GM20000 (cell line): ENCODE data around the gene ARHGEF16.

Source experiments
- DNase-seq: peaks from one replicate; pipeline ENCODE4 v3.0.0; 2012; ENCODE audit warnings: low spot score
- TF ChIP-seq, protein P1 (sequence below): IDR thresholded peaks from 2 replicates; pipeline ENCODE4 v1.5.1; 2012; ENCODE audit warnings: mild to moderate bottlenecking, control low read depth; ENCODE audit errors: extremely low read depth, missing control alignments

ARHGEF16 gene

DNA sequence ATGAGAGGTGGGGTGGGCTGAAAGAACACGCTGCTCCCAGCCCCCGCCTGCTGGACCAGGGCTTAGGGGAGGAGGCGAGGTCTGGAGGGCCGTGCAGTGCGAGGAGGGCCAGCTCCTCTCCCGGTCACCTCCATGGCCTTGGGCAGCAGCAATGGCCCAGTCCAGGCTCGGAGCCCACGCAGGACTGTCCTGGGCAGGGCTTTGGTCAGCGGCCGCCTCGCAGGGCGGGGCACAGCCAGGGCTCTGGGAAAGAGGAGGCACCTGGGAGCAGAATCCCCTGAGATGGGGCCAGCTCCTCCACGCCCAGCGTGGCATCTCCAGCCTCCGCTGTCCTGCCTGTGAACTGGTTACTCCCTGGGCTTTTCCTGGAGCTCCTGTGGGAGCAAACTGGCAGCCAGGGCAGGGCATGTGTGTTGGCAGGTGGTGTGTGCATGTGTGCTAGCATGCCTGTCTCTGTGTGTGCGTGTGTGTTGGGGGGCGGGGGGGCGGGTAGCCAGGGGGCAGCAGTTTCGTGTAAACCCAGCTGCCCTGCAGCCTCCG, 27.4 kb downstream of the ARHGEF16 start:
- DNase-seq, result no peak
- TF ChIP-seq, protein P1, sequence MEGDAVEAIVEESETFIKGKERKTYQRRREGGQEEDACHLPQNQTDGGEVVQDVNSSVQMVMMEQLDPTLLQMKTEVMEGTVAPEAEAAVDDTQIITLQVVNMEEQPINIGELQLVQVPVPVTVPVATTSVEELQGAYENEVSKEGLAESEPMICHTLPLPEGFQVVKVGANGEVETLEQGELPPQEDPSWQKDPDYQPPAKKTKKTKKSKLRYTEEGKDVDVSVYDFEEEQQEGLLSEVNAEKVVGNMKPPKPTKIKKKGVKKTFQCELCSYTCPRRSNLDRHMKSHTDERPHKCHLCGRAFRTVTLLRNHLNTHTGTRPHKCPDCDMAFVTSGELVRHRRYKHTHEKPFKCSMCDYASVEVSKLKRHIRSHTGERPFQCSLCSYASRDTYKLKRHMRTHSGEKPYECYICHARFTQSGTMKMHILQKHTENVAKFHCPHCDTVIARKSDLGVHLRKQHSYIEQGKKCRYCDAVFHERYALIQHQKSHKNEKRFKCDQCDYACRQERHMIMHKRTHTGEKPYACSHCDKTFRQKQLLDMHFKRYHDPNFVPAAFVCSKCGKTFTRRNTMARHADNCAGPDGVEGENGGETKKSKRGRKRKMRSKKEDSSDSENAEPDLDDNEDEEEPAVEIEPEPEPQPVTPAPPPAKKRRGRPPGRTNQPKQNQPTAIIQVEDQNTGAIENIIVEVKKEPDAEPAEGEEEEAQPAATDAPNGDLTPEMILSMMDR, result no peak

DNA sequence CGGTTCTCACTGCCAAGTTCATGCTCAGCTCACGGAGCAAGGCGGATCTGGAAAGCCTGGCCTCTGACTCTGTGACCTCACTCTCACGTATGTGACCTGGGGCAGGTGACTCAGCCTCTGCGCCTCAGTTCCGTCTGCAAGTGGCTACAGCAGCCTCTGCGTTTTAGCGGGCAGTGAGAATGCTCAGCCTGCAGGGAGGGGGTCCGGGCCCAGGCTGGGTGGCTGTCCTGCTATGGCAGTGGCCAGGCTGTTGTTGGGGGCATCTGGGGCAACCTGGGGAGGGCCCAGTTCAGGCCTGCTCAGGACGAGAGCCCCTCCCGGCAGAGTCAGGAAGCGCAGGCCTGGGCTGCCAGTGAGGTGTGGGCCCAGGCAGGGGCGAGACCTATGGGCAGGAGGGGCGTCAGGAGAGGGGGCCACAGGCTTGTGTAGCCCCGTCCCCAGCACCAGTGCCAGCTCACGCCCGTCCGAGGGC, 27.9 kb downstream of the ARHGEF16 start:
- no peak for DNase-seq
- TF ChIP-seq, protein P1, result no peak

DNA sequence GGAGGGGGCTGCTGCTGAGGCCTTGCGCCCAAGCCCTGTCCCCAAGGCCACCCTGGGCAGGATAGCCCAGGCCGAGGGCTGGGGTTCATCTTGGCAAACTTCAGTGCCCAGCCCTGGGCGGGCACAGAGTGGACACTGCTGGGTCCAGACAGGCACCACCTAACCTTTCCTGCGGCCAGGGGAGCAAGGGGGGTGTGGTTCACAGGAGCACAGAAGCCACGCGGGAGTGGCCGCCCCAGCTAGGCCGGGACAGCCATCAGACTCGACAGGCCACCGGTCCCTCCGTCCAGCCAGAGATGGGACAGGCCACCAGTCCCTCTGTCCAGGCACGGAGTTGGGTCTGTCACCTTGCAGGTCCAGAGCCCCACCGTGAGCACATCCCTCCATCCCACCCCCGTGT, 28.9 kb downstream of the ARHGEF16 start:
- TF ChIP-seq, protein P1, result no peak
- DNase-seq, result no peak

DNA sequence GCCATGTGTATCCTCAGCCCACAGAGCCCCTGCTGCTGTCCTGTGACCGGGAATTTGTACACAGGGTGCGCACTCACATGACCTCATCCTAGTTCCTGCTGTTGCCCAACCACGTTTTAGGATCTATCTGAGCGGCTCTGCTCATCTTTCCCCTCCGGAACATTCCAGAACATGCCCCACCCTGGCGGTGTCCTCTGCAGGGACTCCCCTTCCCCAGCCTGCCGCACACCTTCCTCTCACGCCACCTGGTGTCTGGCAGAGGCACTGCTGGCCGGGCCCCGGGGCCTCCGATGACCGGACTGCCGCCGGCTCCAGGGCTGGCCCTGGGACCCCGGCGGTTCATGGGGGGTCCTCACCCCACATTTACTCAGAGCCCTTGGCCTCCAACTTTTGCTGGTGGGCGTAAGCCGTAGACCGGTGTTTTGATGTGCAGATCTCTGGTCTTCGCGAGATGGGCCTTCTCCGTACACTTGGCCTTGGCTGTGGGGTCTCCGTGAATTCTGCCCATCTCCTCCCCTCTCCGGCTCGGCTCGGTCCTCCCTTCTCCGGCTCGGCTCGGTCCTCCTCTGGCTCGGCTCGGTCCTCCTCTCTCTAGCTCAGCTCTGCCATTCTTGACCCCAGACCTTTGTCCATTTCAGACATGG, 29.5 kb downstream of the ARHGEF16 start:
- TF ChIP-seq, protein P1, result peak; percentile 51
- DNase-seq, result peak; percentile 79

DNA sequence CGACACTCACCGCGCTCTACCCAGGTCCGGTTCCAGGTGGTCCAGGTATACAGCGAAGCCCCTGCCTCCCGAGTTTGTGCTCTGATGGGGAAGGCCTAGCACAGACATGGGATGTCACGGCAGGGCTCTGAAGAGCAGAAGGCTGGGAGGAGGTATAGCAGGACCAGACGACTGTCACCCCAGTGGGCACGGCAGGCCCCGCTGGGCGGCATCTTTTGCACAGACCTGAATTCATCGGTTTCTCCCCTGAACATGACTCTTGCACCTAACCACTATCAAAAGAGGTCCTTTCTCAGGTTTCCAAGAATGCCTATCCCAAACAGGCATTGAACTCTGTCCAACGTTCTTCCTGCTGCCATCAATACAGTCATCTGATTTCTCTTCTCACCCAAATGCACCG, 30.6 kb downstream of the ARHGEF16 start:
- TF ChIP-seq, protein P1, result no peak
- no peak for DNase-seq

DNA sequence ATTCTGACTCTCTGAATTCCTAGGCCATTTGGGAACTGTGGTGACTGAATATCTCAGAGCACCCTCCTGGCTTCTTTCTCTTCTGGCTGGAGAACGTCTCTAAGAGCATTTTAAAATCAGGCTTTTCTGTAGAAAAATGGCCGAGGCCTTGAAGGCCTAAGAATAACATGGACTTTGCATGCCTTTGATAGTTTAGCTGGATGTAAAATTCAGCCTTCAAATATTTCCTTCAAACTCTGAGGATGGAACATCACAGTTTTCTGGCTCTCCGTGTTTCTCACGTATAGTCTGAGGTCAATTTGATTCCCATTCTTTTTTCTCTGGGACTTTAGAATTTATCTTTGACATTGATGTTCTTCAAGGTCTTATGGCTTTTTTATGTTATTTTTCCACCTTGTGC, 34.0 kb downstream of the ARHGEF16 start:
- TF ChIP-seq, protein P1, result no peak
- no peak for DNase-seq

DNA sequence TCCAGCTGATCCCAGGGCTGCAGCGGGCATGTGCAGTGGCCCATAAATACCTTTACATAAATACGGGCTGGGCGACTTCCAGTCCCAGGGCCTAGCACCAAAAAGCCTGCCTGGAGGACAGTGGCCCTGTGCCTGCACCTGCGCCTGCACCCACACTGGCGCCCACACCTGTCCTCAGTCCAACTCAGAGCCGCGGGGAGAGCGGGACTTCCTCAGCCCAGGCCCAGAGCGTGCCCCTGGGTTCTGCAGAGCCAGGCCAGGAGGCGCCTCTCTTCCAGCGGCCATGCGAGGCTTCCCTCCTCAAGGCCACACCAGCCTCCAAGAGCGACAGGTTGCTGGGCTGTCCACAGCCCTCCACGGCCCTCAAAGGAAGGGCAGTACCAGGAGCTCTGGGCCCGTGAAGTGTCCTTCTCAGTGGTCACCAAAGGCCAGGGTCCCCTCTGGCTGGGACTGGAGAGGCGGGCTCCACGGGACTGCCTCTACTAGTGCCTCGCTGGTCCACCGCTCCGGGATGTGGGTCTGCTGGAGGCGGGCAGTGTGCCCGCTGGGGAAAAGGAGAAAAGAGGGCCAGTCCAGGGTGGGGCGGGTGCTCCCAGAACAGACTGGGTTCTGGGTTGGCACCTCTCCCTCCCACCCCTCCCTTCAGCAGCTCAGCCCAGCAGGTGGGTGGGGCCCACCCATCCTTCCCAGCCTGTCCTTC, 35.7 kb downstream of the ARHGEF16 start:
- no peak for DNase-seq
- TF ChIP-seq, protein P1, result no peak
